HG03159 (cell line): ENCODE measurements around the gene GALK1.

Source experiments
- ATAC-seq: cut with Tn5 transposase; IDR thresholded peaks from one replicate; pipeline ENCODE4 v1.9.1; 2021; ENCODE audit warnings: mild to moderate bottlenecking, moderate library complexity; ENCODE audit not compliant: unreplicated experiment

GALK1 gene

GRCh38 chr17:75751676-75752404 is 13.2 kb downstream of the GALK1 start:
- no peak for ATAC-seq

- ATAC-seq: no peak
Measured at GRCh38 chr17:75750661-75751423, 14.2 kb downstream of the GALK1 start.

- ATAC-seq: no peak
Measured at GRCh38 chr17:75749545-75750389, 15.2 kb downstream of the GALK1 start.

- no peak for ATAC-seq
Measured at GRCh38 chr17:75748706-75749105, 16.3 kb downstream of the GALK1 start.

- no peak for ATAC-seq
Measured at GRCh38 chr17:75743625-75744206, 21.3 kb downstream of the GALK1 start.

- ATAC-seq: no peak
Measured at GRCh38 chr17:75742337-75742736, 22.7 kb downstream of the GALK1 start.

- ATAC-seq: no peak
Measured at GRCh38 chr17:75740631-75741077, 24.3 kb downstream of the GALK1 start.

GRCh38 chr17:75740215-75740614 is 24.8 kb downstream of the GALK1 start:
- ATAC-seq: no peak

GRCh38 chr17:75739801-75740200 is 25.2 kb downstream of the GALK1 start:
- ATAC-seq: no peak

- ATAC-seq: no peak
Measured at GRCh38 chr17:75739174-75739573, 25.8 kb downstream of the GALK1 start.

GRCh38 chr17:75738218-75738802 is 26.7 kb downstream of the GALK1 start:
- ATAC-seq: no peak

GRCh38 chr17:75737133-75737962 is 27.6 kb downstream of the GALK1 start:
- ATAC-seq: no peak

- ATAC-seq: no peak
Measured at GRCh38 chr17:75736173-75736835, 28.7 kb downstream of the GALK1 start.

GRCh38 chr17:75734674-75735294 is 30.2 kb downstream of the GALK1 start:
- no peak for ATAC-seq

GRCh38 chr17:75733471-75733870 is 31.5 kb downstream of the GALK1 start:
- no peak for ATAC-seq

GRCh38 chr17:75731716-75732498 is 33.1 kb downstream of the GALK1 start:
- ATAC-seq: no peak

GRCh38 chr17:75731086-75731715 is 33.8 kb downstream of the GALK1 start:
- no peak for ATAC-seq

GRCh38 chr17:75730065-75730464 is 34.9 kb downstream of the GALK1 start:
- ATAC-seq: no peak
